Upper lobe of left lung (tissue), 4 donors: Measurements from ENCODE around the gene ACVR1.

Experiments used
- CTCF ChIP-seq, 6 experiments: fragments of 450-650 bp in 4 of 6; fragments of 200-600 bp in 2 of 6; sonication (generic) in 2 of 6; IDR thresholded peaks; one replicate each; pipeline ENCODE4 v1.5.1; 2016 to 2019; ENCODE audit warnings: antibody characterized with exemption in 6 of 6
- POLR2A ChIP-seq, 4 donors: fragments of 450-650 bp; IDR thresholded peaks; one replicate each; pipeline ENCODE4 v1.5.1; 2016 to 2017; ENCODE audit warnings: antibody characterized with exemption in 4 of 4, mild to moderate bottlenecking in 2 of 4
- POLR2AphosphoS5 ChIP-seq, 2 donors: sonication (generic); formaldehyde crosslinking; IDR thresholded peaks; one replicate each; pipeline ENCODE4 v1.5.1; 2017; ENCODE audit warnings: antibody characterized with exemption in 2 of 2

- TF ChIP-seq POLR2AphosphoS5 (IDR thresholded peaks at IDR 0.05) (no peak), POLR2A (IDR thresholded peaks at IDR 0.05) (no peak), CTCF (IDR thresholded peaks at IDR 0.05) (no peak)
These were observed 138.5 kb downstream of the ACVR1 start for GRCh38 chr2:157737656-157738055.
